Ovary (tissue), 3 donors: ENCODE measurements around the gene IGSF9B.

Experiments
- EP300 ChIP-seq: sonication (generic); formaldehyde crosslinking; IDR thresholded peaks from one replicate; pipeline ENCODE4 v1.6.1; 2017; ENCODE audit warnings: antibody characterized with exemption
- POLR2A ChIP-seq: fragments of 450-650 bp; IDR thresholded peaks from one replicate; pipeline ENCODE4 v1.6.1; 2017; ENCODE audit warnings: antibody characterized with exemption, mild to moderate bottlenecking, moderate library complexity
- TF ChIP-seq, protein P1 (sequence below), 3 donors: fragments of 450-650 bp in 2 of 3; fragments of 200-600 bp in 1 of 3; IDR thresholded peaks; one replicate each; pipeline versions ENCODE4 v1.5.1 to v1.8.0; 2016 to 2022; ENCODE audit warnings: antibody characterized with exemption in 3 of 3, mild to moderate bottlenecking in 1 of 3
- donor health status: DM: no; HTN: no; CAD: no.

DNA sequence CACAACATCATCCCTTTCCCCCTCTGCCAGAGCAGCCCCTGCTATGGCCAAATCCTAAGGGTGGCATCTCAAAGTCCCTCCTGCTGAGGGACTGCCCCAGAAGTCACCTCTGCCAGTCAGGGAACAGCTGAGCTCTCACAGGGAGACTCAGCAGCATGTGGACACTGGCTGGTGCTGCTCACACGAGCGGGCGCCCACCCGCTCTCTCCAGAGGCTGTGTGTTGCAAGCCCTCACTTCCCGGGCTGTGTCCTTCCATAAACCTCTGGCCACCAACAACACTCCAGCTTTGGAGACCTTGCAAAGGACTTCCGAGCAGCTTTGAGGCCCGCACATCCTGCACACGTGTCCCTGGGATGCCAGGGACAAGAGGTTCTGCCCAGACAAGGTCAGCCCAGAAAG is 2.8 kb downstream of the IGSF9B start:
- TF ChIP-seq, protein P1, sequence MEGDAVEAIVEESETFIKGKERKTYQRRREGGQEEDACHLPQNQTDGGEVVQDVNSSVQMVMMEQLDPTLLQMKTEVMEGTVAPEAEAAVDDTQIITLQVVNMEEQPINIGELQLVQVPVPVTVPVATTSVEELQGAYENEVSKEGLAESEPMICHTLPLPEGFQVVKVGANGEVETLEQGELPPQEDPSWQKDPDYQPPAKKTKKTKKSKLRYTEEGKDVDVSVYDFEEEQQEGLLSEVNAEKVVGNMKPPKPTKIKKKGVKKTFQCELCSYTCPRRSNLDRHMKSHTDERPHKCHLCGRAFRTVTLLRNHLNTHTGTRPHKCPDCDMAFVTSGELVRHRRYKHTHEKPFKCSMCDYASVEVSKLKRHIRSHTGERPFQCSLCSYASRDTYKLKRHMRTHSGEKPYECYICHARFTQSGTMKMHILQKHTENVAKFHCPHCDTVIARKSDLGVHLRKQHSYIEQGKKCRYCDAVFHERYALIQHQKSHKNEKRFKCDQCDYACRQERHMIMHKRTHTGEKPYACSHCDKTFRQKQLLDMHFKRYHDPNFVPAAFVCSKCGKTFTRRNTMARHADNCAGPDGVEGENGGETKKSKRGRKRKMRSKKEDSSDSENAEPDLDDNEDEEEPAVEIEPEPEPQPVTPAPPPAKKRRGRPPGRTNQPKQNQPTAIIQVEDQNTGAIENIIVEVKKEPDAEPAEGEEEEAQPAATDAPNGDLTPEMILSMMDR (IDR thresholded peaks at IDR 0.05), result no peak
- TF ChIP-seq POLR2A (no peak), EP300 (no peak)
